Gastrocnemius medialis (tissue), 4 donors: Measurements from ENCODE around the gene MIGA2.

Source experiments
- POLR2A ChIP-seq, 2 donors: fragments of 450-650 bp; IDR thresholded peaks; one replicate each; pipeline ENCODE4 v1.6.1; 2017; ENCODE audit warnings: antibody characterized with exemption in 2 of 2, mild to moderate bottlenecking in 2 of 2, moderate library complexity in 2 of 2
- TF ChIP-seq, protein P1 (sequence below), 5 experiments: fragments of 450-650 bp in 3 of 5; fragments of 200-600 bp in 2 of 5; sonication (generic) in 2 of 5; IDR thresholded peaks in 4 of 5; conservative IDR thresholded peaks in 1 of 5; 1 replicate in 4 of 5; 2 replicates in 1 of 5; pipeline ENCODE4 v1.5.1; 2016 to 2019; ENCODE audit warnings: antibody characterized with exemption in 5 of 5, mild to moderate bottlenecking in 3 of 5, moderate library complexity in 3 of 5

DNA sequence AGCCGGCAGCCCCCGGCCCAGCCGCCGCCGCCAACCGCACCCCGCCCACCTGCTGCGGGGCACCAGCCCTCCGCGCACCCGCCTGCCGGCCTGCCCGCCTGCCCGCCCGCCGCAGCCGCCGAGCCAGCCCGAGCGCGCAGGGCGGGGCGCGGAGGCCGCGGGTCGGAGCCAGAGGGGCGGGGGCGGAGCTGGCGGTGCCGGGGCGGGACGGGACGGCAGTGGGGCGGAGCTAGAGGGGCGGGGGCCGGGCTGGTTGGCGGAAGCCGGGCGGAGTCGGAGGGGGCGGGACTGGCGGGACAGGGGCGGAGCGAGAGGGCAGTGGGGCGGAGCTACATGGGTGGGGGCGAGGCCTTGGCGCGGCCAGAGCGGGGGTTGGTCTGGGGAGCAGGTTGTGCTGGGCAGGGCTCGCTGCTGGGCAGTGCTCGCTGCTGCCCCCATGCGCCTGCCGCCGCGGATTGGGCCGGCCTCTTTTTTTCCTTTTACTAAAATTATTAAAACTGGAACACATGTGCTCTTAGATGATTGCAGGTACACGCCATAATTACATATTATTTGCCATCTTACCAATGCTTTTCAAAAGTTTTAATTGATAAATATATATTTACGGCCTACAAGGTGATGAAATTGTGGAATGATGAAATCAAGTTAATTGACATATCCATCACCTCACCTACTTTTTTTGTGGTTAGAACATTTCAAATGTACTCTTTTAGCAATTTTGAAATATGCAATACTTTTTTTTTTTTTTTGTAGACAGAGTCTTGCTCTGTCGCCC, 8.0 kb upstream of the MIGA2 start, which contains the start of gene SH3GLB2:
- TF ChIP-seq, protein P1, sequence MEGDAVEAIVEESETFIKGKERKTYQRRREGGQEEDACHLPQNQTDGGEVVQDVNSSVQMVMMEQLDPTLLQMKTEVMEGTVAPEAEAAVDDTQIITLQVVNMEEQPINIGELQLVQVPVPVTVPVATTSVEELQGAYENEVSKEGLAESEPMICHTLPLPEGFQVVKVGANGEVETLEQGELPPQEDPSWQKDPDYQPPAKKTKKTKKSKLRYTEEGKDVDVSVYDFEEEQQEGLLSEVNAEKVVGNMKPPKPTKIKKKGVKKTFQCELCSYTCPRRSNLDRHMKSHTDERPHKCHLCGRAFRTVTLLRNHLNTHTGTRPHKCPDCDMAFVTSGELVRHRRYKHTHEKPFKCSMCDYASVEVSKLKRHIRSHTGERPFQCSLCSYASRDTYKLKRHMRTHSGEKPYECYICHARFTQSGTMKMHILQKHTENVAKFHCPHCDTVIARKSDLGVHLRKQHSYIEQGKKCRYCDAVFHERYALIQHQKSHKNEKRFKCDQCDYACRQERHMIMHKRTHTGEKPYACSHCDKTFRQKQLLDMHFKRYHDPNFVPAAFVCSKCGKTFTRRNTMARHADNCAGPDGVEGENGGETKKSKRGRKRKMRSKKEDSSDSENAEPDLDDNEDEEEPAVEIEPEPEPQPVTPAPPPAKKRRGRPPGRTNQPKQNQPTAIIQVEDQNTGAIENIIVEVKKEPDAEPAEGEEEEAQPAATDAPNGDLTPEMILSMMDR (IDR thresholded peaks at IDR 0.05 in 4 of 5, conservative IDR thresholded peaks at IDR 0.05 in 1 of 5): peak; percentile 78 to 95 (median 85)
- peak; percentile 56 to 78 for TF ChIP-seq POLR2A (IDR thresholded peaks at IDR 0.05)
